HG02642 (cell line): ENCODE results near the gene COL5A1.

ENCODE experiments used
- ATAC-seq: cut with Tn5 transposase; IDR thresholded peaks from one replicate; pipeline ENCODE4 v1.9.1; 2021; ENCODE audit warnings: mild to moderate bottlenecking; ENCODE audit not compliant: unreplicated experiment, poor library complexity

The COL5A1 gene

DNA sequence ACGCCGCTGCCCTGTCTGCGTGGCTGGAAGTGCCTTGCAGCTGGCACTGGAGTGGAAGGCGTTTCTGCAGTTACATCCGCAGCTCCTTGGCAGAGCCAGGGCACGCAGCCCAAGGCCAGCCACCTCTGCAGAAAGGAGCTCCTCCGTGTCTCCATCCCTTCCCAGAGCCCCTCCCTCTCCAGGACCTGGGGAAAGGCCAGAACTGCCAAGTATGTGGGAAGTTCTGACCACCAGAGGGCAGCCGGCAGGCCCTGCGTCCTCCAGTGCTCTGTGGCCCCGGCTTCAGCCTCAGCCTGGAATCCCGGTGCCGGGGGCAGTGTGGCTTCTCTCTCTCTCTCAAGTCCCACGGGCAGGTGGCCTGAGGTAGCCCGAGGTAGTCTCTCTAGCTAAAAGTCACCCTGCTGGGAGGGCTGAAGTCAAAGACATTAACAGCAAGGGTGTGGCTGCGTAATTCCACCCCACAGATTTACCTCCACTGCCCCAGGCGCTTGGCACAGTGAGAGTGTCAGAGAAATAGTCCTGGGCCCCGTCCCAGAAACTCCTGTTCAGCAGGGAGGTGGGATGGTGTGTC lies 137.3 kb downstream of the COL5A1 start:
- no peak for ATAC-seq

DNA sequence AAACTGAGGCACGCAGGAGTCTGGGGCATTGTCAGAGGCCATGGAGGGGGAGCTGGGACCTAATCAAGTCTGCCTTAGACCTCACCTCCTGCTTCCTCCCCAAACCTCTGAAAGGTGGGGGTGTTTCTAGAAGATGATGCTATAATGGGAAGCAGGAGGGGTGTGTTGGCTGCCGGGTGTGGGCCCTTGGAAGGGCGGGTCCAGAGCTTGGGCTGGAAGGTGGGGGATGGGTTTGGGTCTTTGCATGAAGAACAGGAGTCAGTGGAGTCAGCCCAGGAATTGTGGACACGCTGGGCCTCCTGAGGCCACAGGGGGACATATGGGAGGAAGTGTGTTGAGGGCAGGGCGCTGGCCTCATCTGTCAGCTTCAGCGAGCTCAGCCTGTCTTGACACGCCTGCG lies 138.0 kb downstream of the COL5A1 start:
- no peak for ATAC-seq

DNA sequence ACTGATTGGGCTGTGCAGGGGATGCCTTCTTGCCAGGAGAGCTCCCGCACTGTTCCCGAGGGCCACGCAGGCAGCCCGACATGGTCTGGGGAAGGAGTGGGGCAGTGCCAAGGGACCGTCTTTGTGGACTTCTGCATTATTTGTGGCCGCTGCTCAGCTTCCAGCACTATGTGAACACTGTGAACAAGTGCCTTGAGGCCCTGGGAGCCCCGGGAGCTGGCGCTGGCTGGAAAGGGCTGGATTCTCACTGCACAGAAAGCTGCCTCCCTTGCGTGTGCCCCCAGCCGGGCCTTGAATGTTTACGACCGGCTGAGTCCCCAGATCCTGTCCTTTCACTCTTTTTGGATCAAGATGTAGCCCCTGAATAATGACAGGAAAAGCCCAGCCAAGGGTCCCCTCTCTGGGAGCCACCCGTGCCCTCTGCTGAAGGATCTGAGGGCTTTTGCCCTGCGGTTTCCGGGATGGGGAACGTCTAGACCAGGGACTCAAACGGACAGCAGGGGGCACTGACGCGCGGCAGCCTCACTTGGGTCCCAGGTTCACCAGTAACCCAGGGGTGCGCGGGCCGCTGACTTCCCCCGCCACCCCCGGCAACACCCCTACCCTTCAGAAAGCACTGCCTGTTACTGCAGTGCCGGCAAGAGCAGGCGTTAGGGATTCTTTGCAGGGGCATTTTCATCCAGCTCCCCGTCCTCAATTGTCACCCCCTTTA lies 140.1 kb downstream of the COL5A1 start:
- ATAC-seq = no peak

DNA sequence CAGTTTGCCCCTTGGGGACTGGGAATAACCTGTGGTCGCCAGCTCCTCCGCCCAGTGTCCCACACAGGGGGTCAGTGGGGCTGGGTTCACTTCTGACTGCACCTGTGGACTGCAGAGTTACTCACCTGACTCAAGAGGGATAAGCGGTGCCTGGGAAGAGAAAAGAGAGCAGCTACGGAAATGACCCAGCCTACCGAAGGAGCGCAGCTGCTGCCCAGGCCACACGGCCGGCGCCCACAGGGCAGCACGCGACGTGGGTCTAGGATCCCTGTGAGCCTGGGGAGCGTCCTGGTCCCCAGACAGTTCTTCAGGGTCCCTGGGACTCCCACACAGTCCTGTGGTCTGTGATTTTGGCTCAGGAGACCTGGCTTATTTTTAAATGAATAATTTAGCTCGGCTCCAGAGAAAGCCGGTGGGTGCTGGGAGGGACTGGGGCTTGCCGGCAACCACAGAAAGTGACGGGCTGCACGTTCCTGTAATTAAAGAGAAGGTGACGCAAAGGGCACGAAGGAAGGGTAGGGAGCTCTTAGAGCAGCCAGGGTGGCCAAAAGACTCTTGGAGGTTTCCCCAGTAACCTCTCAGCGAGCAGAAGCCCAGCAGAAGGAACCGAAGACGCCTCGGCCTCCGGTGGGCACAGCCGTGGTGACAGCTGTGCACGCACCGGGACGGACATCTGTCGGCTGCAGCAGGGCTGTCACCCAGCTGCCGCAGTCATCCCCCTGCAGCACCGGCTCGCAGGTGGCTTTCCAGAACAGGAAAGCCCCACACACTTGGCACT lies 141.5 kb downstream of the COL5A1 start:
- ATAC-seq = no peak

DNA sequence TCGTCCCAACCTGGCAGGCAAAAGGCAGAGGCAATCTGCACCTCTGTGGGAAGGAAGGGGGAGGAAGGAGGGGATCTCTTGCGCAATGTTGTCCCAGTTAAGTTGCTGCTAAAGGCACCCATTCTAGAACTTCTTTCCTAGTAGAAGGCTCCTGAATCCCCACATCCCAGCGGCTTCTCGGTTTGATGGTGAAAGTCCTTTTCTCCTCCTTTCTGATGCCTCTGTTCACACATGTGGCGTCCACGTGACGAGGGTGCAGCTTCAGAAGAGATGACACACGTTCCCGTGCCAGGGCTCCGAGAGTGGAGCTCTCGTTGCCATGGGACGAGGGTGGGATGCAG lies 142.1 kb downstream of the COL5A1 start:
- ATAC-seq = no peak

DNA sequence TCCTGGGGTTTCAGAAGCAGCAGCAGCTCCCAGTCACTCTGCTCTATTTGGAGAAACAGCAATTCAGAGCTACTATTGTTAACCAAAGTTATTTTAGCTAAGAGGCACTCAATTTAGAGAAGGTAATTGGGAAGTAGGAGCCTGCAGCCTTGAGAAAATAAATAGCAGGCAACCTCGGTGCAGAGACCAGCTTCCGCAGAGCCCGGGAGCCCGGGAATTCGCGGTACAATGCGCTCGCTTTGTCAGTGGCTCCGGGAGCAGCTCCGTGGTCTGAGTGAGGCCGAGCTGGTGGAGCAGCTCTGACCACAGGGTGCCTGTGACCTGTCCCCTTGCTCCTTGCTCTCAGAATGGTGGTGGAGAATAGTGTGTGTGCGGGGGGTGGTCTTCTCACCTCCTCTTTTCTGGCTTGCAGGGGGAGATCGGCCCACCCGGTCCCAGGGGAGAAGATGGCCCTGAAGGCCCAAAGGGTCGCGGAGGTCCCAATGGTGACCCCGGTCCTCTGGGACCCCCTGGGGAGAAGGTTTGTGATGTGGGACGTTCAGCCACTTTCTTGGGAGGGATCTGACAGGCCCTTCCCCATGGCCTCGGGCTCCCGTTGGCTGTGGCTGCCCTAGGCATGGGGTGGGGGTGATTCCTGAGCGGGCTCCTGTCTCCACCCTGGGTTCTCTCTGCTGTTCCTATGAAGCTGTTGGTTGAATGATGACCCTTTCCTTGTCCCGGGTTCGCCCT lies 143.1 kb downstream of the COL5A1 start:
- ATAC-seq = no peak

DNA sequence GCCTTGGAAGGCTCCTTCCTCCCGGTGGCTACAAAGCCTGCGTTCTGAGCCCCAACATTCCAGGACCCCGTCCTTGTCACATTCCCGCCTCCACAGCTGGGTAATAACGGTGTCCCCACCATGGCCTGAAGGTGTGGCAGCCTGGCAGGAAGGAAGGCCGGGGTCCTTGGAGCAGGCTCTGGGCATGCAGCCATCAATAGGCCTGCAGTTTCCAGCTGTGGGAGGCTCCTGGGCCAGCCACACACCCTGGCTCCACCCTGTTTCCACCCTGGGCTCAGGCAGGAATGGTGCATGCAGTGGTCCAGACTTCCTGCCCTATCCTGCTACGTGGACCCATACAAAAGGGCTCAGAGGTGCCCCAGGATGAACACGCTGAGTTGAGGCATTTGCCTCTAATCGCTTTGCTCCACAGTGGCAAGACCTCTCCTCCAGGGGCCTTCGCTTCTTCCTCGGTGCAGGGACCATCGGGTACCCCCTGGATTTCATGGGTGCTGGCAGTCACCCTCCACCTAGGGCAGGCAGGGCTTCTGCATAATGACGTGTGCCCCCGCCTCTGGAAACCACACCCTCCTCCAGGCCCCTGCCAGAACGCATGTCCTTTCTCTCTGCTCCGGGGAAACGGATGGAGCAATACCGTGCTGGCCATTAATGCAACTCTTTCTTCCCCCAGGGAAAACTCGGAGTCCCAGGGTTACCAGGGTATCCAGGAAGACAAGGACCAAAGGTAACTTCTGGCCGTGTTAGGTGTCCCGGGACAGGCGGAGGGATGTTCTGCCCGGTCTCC lies 143.9 kb downstream of the COL5A1 start:
- no peak for ATAC-seq

DNA sequence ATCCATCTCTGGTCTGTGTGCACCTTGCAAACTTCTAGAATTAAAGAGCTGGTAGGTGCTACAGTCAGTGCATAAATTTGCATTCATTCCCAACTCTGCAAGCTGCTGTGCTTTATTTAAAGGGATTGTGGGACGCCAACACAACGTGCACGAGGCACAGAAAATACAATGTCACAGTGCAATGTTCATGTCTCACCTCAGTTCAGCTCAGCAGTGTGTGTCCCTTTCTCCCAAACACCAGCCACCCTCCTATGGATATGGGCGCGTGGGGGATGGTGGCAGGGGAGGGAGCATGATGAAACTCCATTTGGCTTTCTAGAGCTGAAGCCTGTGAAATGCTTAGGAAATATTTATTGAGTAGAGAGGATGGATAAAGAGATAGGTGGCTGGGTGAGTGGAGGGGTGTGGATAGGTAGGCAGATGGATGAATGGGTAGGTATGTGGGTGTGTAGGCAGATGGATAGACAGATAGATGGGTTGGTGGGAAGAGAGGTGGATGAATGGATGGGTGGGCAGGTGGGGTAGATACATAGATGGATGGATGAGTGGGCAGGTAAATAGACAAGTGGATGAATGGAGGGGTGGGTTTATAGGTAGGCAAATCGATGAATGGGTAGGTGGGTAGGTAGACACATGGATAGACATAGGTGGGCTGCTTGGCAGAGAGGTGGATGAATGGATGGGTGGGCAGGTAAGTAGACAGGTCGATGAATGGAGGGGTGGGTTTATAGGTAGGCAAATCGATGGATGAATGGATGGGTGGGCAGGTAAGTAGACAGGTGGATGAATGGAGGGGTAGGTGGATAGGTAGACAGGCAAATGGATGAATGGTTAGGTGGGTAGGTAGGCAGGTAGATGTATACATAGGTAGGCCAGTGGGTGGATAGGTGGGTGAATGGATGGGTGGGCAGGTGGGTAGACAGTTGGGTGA lies 146.3 kb downstream of the COL5A1 start:
- ATAC-seq = no peak

DNA sequence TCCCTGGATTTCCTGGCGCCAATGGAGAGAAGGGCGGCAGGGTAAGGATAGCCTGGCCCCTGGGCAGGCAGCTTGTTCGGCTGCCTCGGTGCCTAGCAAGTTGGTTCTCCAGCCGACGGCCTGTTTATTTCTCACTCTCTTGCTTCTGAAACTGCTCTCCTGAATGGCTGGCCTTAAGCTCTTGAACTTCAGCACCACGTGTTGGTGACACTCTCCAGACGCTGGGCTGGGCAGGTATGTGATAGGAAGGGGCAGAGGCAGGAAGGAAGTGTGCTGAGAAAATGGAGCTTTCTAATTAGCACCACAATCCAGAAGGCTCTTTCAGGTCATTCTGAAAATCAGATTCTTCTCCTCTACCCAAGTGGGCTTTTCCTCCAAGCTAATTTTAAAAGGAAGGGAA lies 147.6 kb downstream of the COL5A1 start:
- ATAC-seq = no peak

DNA sequence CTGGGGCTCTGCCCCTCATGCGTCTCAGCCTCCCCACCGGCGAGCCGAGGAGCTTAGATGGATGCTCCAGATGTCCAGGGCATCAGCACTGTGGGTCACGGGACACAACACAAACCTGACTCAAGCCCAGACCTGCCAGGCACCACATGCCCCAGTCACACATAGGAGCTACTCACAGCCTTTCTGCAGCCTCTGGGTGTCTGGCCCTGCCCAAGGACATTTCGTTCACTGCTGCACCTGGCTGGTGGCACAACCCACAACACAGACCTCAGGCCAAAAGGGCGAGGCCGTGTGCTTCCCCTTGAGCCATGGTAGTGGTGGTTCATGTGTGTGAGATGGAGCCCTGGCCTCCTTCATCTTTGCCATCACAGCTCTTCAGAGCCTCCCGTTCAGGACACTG lies 149.4 kb downstream of the COL5A1 start:
- ATAC-seq = no peak

DNA sequence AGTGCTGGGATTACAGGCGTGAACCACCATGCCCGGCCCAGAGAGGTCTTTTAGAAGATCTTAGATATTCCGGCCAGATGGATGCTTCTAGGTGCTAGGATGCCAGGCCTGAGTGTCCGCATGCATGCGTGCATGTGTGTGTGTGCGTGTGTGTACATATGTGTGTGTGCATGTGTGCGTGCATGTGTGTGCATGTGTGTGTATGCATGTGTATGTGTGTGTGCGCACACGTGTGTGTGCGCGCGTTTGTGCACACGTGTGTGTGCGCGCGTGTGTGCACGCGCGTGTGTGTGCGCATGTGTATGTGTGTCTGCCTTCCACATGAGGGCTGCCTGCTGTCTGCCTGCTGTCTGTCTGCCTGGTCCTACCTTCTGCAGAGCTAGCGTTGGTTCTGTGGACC lies 151.0 kb downstream of the COL5A1 start:
- ATAC-seq = no peak

DNA sequence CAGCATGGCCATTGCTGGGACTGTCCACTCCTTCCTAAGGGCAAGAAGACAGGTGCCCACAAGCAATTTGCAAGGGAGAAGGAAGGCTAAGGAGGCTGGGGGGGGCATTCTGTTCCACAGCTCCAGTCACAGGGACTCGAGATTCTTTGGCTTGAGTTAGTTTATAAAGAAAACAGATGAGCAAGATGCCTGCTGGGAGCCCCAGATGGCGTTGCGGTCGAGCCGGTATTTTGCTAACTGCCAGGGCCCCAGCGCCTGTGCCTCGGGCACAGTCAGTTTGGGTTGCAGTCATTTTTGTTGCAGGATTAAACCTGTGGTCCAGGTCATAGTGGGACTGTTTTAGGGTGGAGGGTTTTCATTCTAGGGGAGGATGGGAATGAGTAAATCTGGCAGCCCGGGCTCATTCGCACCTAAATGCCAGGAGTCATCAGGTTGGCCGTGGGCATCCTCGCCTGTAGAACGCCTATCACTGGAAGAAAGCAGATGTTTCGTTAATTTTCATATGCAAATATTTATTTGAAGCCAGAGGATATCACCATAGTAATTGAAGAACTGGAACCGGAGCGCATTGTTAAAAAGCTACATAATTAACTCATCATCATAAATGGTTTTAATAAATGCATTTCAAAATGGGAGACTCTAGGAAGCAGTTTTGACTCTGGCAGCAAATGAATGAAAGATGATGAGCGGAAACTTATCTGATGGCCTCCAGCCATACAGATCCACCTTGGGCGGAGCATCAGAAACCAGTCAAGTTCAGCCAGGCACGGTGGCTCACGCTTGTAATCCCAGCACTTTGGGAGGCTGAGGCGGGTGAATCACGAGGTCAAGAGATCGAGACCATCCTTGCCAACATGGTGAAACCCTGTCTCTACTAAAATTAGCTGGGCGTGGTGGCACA lies 151.9 kb downstream of the COL5A1 start:
- ATAC-seq = no peak

DNA sequence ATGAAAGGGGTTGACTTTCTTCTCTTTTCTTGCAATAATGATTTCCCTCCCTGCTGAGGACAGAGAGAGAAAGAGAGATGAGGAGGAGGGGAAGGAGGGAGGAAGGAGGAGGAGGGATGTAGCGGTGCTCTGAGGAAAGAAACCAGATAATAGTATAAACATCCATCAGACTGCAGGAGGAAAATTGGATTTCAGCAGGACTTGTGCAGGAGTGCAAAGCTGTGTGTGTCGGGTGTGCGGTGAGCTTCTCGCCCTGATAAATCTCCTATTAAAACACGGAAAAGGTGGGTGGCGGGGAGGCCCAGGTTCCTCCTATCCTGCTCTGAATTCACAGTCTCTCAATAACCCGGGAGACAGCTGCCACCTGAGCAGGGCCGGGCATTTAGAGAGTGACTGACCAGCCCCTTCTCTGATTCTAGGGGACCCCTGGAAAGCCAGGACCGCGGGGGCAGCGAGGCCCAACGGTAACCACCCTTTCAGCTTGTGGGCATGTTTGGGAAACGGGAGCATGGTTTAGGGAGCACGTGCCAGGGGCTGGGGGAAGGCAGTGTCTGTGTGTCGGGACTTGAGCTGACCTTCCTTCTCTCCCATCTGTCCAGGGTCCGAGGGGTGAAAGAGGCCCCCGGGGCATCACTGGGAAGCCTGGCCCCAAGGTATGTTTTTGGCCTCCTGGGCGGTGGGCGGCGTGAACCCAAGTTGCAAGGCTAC lies 153.2 kb downstream of the COL5A1 start:
- no peak for ATAC-seq

DNA sequence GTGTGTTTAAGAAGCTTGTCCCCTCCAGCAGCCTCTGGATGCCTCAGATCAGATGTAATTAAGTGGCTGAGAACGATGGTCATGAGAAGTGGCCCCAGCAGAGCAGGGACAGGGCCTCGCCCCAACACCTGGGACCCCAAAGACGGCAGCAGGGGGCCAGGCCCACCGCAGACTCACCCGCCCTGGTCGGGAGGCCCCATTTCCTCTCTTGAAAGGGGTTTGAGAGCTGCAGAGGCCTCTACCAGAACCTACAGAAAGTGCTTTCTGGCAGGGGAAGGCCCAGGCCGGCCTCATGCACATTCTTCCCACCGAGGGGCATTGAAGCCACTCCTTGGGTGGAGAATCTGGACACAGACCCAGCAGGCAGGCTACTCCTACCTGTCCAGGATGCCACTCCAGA lies 153.8 kb downstream of the COL5A1 start:
- no peak for ATAC-seq

DNA sequence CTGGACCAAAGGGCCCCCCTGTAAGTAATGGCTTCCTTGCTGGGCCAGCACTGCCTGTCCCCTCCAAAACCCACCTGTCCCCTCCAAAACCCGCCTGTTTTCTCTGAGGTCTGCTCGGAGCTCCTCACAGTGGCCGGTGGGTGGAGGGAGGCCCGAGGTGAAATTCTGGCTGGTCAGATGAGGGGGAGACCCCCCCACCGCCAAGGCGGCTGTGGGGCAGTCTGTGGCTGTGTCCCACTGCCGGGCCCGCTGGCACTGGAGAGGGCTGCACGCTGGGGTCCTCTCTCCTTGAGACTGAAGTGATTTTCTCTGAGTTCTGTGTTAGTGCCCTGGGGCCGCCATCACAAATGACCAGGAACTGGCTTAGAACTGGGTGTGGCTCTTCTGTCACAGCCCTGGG lies 155.3 kb downstream of the COL5A1 start:
- no peak for ATAC-seq

DNA sequence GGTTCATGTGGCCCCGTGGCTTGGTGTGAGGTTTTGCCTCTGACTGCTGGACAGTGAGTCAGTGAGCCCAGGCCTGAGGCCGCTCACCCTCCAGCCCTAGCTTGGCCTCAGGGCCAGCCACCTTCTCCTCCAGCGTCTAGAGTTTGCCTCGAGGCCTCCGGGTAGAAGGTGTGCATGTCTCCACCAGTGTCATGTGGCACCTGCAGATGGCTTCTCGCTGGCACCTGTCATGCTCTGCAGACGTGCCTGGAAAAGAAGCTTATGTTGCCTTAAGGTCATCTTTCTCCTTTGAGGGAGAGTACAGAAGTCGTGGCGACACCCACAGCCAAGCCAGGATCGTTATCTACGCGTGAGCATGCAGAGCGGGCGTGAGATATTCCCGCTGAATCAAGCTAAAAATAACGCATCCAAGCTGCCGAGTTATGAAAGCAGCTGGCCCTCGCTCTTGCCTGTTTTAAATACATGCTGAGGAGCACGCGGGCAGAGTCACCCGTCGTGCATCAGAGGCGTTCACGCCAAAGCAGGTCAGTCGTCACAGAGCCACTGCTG lies 159.3 kb downstream of the COL5A1 start:
- no peak for ATAC-seq

DNA sequence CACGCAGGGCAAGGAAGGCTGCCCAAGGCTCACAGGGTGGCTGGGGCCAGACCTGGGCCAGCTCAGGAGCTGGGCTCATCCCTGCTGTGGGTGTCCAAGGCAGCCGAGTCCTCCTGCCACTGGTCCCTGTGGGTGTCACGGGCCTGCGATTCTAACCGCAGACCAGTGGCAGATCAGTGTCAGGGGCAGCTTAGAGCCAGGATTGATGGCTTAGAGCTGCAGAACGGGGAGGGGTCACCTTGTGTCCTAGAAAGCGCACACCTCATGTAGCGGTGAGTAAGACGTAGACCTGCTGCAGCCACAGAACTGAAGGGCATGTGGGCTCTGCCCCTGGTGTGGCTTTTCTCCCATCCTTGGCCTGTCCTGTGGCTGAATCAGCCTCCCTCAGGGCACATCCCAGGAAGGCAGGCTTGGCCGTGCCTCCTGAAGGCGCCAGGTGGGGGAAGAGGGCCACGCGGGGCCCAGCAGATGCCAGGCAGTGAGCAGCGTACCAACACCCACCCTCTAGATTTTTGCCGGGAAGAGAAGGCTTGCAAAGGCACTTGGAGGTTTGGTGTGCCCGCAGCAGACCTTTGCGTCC lies 160.7 kb downstream of the COL5A1 start:
- no peak for ATAC-seq
